Keratinocyte (primary cell): ENCODE data around the gene OBSCN. TPM values are rescaled to one million over a fixed set of nuclear protein-coding genes. Genes with fewer than 3 reads are reported as not detected.

Source experiments
- DNase-seq: peaks from one replicate; pipeline ENCODE4 v3.0.0-alpha.2; 2011; ENCODE audit warnings: low read depth, missing footprints, low spot score
- FAIRE-seq: peaks from 2 replicates; lab custom pipeline; 2011; peaks lifted over from hg19 to GRCh38; lab: Jason Lieb, UNC
- H2AFZ ChIP-seq: 2 replicates; pipeline ENCODE4 v1.6.0; 2012; ENCODE audit warnings: low read length, control low read depth, inconsistent platforms; ENCODE audit not compliant: control insufficient read depth
- H3K27ac ChIP-seq: 2 replicates; pipeline ENCODE4 v1.5.1; 2011; ENCODE audit warnings: low read length; ENCODE audit not compliant: control insufficient read depth, insufficient read depth
- H3K27me3 ChIP-seq: 3 replicates; pipeline ENCODE4 v1.6.0; 2011; ENCODE audit warnings: low read length; ENCODE audit not compliant: control insufficient read depth, insufficient read depth; ENCODE audit errors: extremely low read depth
- H3K36me3 ChIP-seq, 2 experiments: 2 replicates in 1 of 2; 3 replicates in 1 of 2; pipeline ENCODE4 v1.5.1; 2011; ENCODE audit warnings: low read length in 2 of 2, mild to moderate bottlenecking in 1 of 2; ENCODE audit not compliant: control insufficient read depth in 2 of 2, insufficient read depth in 2 of 2; ENCODE audit errors: extremely low read depth in 1 of 2
- H3K4me1 ChIP-seq: 3 replicates; pipeline ENCODE4 v1.5.1; 2011; ENCODE audit warnings: low read length; ENCODE audit not compliant: control insufficient read depth, insufficient read depth; ENCODE audit errors: extremely low read depth
- H3K4me2 ChIP-seq: 3 replicates; pipeline ENCODE4 v1.6.0; 2011; ENCODE audit warnings: low read depth, low read length; ENCODE audit not compliant: control insufficient read depth, insufficient read depth; ENCODE audit errors: extremely low read depth
- H3K4me3 ChIP-seq, 3 experiments: fragments of 200-600 bp in 1 of 3; sonication (generic) in 1 of 3; 2 replicates in 2 of 3; 3 replicates in 1 of 3; pipeline ENCODE4 v1.5.1; 2011 to 2016; ENCODE audit warnings: low read length in 3 of 3, mild to moderate bottlenecking in 3 of 3, control low read depth in 2 of 3, inconsistent platforms in 1 of 3, low read depth in 1 of 3, mixed read lengths in 1 of 3, mixed run types in 1 of 3, moderate library complexity in 1 of 3; ENCODE audit not compliant: control insufficient read depth in 2 of 3, insufficient read depth in 2 of 3; ENCODE audit errors: extremely low read depth in 1 of 3
- H3K79me2 ChIP-seq: 2 replicates; pipeline ENCODE4 v1.6.0; 2012; ENCODE audit warnings: low read length; ENCODE audit not compliant: control insufficient read depth, insufficient read depth
- H3K9ac ChIP-seq: 3 replicates; pipeline ENCODE4 v1.6.0; 2011; ENCODE audit warnings: low read length; ENCODE audit not compliant: control insufficient read depth, insufficient read depth; ENCODE audit errors: extremely low read depth
- H3K9me1 ChIP-seq: 3 replicates; pipeline ENCODE4 v1.6.0; 2011; ENCODE audit warnings: low read length; ENCODE audit not compliant: control insufficient read depth, insufficient read depth; ENCODE audit errors: extremely low read depth
- H3K9me3 ChIP-seq: 2 replicates; pipeline ENCODE4 v1.5.1; 2012; ENCODE audit warnings: low read depth, low read length; ENCODE audit not compliant: control insufficient read depth
- H4K20me1 ChIP-seq: 3 replicates; pipeline ENCODE4 v1.6.0; 2011; ENCODE audit warnings: low read length; ENCODE audit not compliant: control insufficient read depth, insufficient read depth; ENCODE audit errors: extremely low read depth
- CTCF ChIP-seq, 3 experiments: IDR thresholded peaks in 1 of 3; conservative IDR thresholded peaks in 1 of 3; optimal IDR thresholded peaks in 1 of 3; 2 replicates in 2 of 3; 3 replicates in 1 of 3; pipeline versions ENCODE3 to v1.5.1; 2011; ENCODE audit warnings: low read length in 3 of 3, mild to moderate bottlenecking in 3 of 3, moderate library complexity in 2 of 3, control low read depth in 1 of 3, inconsistent platforms in 1 of 3; ENCODE audit not compliant: insufficient read depth in 2 of 3; ENCODE audit errors: extremely low read depth in 1 of 3
- EZH2 ChIP-seq: IDR thresholded peaks from one replicate; pipeline ENCODE4 v1.6.1; 2012; ENCODE audit warnings: inconsistent platforms, mild to moderate bottlenecking, low read length, moderate library complexity
- dilution Hi-C: fragments of 300-500 bp; cut with MboI; formaldehyde crosslinking; loops from one replicate; pipeline ENCODE4 v1.7.0; 2020; ENCODE audit warnings: low sequenced_read_pairs; ENCODE audit not compliant: extremely low pct_ligation_motif_present
- polyA plus RNA-seq, 5 experiments: library from polyadenylated mRNA; depleted of rRNA in 3 of 5; stranded (reverse) in 3 of 5; stranded (forward) in 1 of 5; unstranded in 1 of 5; fragments of >200 nt; gene quantifications; 1 replicate in 1 of 5; 2 replicates in 3 of 5; 3 replicates in 1 of 5; pipeline versions ENCODE4 v1.2.1 to v1.2.3, GENCODE V29; 2011 to 2012; ENCODE audit warnings: missing spikeins in 2 of 5, low read depth in 1 of 5, low replicate concordance in 1 of 5

Gene OBSCN
- polyA plus RNA-seq, 1 donor (not counting 4 experiments of a cell fraction or from before 2014, with no cell fraction given): 1.8 TPM

GRCh38 chr1:228215663-228216116, 7.8 kb downstream of the OBSCN start:
- no peak for DNase-seq
- TF ChIP-seq CTCF (optimal IDR thresholded peaks at IDR 0.05 in 1 of 3, IDR thresholded peaks at IDR 0.05 in 1 of 3, conservative IDR thresholded peaks at IDR 0.05 in 1 of 3; ENCODE audit: extremely low read depth in 1 of 3, insufficient read depth in 2 of 3, low read length in 3 of 3) (no peak), EZH2 (no peak)
- Histone ChIP-seq H4K20me1 (no peaks in the 10 kb centered on the region), H3K27me3 (no peaks in the 10 kb centered on the region), H3K9me1 (no peaks in the 10 kb centered on the region), H3K4me2 (no peak overlapping the region), H3K36me3 (no peaks in the 10 kb centered on the region), H3K27ac (no peak overlapping the region), H3K79me2 (no peaks in the 10 kb centered on the region), H3K9me3 (no peaks in the 10 kb centered on the region), H3K9ac (no peak overlapping the region), H3K4me3 (no peak overlapping the region), H3K4me1 (no peaks in the 10 kb centered on the region), H2AFZ (no peak overlapping the region)
- no peak for FAIRE-seq
- dilution Hi-C loops: no loop called here

- Histone ChIP-seq H3K27me3 (no peaks in the 10 kb centered on the region), H3K4me2 (no peak overlapping the region), H3K27ac (no peak overlapping the region), H3K36me3 (no peaks in the 10 kb centered on the region), H4K20me1 (no peaks in the 10 kb centered on the region), H3K4me3 (no peak overlapping the region), H3K9ac (no peak overlapping the region), H2AFZ (no peak overlapping the region), H3K79me2 (no peaks in the 10 kb centered on the region), H3K9me1 (no peaks in the 10 kb centered on the region), H3K9me3 (no peaks in the 10 kb centered on the region), H3K4me1 (no peaks in the 10 kb centered on the region)
- dilution Hi-C loops: no loop called here
- no peak for TF ChIP-seq CTCF (optimal IDR thresholded peaks at IDR 0.05 in 1 of 3, IDR thresholded peaks at IDR 0.05 in 1 of 3, conservative IDR thresholded peaks at IDR 0.05 in 1 of 3; ENCODE audit: extremely low read depth in 1 of 3, insufficient read depth in 2 of 3, low read length in 3 of 3)
- DNase-seq: no peak
- no peak for FAIRE-seq
Measured at GRCh38 chr1:228216371-228217320, 8.8 kb downstream of the OBSCN start.
